GM21529 (cell line): ENCODE measurements around the gene MTCL3.

Source experiments
- ATAC-seq: cut with Tn5 transposase; IDR thresholded peaks from one replicate; pipeline ENCODE4 v1.9.1; 2021; ENCODE audit not compliant: unreplicated experiment

The MTCL3 gene

GRCh38 chr6:127518710-127519468, at the start of gene MTCL3:
Gene MTCL3, minus strand, starts transcription at chr6:127519335.
- no peak for ATAC-seq

DNA sequence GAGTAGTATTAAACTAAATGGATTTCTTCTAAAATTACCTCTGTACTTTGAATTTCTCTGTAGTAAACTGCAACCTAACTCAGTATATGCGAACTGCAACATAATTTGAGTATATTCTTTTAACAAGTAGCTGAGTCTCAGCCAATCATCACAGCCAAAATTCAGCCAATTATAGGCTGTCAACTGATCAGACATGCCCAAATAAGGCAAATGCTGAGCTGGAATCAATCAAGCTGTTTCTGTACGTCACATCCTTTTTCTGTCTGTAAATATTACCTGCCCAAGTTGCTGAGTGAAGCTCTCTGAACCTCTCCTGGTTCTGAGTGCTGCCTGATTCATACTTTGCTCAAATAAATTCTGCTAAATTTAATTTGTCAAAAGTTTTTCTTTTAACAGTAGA, 48.3 kb upstream of the MTCL3 start:
- no peak for ATAC-seq

- no peak for ATAC-seq
Measured at GRCh38 chr6:127566651-127567050, 47.5 kb upstream of the MTCL3 start.

DNA sequence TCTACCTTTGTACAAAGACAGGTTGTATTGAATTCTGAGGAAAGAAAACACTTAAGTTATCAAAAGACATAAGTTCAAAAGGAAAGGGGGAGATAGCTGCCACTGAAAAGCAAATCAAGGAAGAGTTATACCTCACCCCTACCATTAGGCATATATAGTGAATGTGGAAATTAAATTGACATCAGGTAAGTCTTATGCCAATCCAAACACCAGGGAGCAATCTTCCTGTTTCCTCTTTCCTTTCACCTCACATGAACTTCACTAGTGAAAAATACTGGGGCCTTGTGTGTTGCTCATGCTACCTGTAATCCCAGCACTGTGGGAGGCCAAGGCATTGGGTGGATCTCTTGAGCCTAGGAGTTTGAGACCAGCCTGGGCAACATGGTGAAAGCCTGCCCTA, 47.0 kb upstream of the MTCL3 start:
- no peak for ATAC-seq

- no peak for ATAC-seq
Measured at GRCh38 chr6:127564761-127565160, 45.6 kb upstream of the MTCL3 start.

- no peak for ATAC-seq
Measured at GRCh38 chr6:127561660-127562059, 42.5 kb upstream of the MTCL3 start.

DNA sequence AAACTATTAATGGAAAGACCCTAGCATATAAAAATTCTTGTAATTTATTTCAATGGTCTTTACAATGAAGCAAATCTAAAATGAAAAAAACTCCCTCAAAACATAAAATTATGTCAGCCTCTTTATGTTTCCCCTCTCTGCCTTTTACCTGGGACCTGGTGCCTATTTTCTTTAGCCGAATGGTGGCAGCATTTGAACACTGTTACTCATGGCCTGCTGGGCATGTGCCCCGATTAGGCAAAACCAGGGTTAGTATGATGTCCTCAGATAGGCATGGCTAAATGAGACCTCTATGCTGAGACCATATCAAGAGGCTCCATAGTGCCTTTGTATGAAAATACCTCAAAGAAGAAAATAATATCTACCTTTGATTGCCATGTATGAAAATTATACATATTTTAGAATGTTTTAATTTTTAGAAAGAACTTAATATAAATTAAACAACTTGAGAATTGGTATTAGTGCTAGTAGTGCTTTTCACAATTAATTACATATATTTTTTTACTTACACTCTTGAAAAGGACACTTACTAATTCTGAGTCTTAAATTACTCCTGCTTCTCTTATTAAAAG, 35.4 kb upstream of the MTCL3 start:
- ATAC-seq: peak; percentile 73

DNA sequence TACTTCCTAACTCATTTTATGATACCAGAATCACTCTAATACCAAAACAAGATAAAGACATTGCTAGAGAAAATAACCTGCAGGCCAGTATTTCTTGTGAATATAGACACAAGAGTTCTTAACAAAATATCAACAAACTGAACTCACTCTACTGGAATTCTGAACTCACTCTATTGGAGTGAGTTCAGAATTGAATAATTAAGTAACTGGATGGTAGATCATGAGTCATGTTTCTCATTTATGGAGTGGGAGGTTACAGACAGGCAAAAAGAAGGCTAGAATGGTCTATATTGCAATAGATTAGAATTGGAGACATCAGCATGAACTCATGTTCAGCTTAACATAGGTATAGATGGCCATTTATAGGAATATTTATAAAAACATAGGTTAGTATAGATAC, 31.3 kb upstream of the MTCL3 start:
- no peak for ATAC-seq

DNA sequence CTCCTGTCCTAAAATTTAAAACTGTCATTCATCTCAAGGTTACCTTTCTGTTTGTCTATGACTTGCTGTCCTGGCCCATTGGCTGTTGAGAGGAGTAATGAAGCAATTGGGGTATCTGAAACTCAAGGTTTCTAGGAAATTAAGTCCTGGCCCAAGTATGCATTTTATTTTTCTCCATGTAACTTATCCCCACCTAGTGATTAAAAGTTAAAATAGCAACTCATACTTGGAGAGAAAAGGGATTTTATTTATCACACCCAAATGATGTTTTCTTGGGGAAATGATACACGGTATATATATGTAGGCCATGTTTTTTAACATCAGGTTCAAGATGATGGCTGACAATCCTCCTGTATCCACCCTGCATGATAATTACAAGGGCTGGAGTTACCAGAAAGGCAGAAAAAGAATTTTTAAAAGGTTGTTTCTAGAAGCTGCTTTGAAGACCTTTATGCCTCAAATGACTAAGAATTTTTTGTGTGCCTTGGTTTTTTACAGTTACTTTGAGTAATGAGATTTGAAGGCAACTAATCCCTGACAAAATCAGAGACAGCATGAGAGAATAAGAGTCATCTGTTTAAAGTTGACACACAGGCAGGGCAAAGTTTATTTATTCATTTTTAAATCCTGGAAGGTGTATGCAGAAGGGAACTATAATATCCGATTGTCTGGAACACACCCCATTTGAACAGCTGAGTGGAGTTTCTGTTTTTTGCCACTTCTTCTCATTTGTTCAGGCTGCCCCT, 28.9 kb upstream of the MTCL3 start:
- no peak for ATAC-seq

DNA sequence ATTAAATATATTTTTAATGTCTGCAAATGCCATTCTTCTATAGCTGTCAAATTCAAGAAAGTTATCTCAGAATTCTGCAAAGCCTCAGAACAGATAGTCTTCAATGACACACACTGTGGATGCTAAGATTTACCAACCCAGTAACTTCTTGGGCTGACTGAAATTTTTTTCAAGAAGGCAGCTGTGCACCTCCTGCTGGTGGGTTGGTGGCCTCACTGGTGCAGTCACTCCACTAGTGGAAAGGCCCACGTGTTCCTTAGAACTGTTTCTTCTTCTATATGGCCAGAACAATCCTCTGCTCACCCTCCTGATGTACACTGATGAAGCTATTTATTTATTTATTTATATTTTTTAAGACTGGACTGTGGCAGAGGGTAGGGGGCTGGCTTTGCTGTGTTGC, 28.1 kb upstream of the MTCL3 start:
- no peak for ATAC-seq

GRCh38 chr6:127539272-127539671, 20.1 kb upstream of the MTCL3 start:
- peak; percentile 70 for ATAC-seq

GRCh38 chr6:127538750-127539264, 19.7 kb upstream of the MTCL3 start:
- ATAC-seq: peak; percentile 18

GRCh38 chr6:127533736-127534135, 14.6 kb upstream of the MTCL3 start:
- no peak for ATAC-seq

- no peak for ATAC-seq
Measured at GRCh38 chr6:127533011-127533410, 13.9 kb upstream of the MTCL3 start.

DNA sequence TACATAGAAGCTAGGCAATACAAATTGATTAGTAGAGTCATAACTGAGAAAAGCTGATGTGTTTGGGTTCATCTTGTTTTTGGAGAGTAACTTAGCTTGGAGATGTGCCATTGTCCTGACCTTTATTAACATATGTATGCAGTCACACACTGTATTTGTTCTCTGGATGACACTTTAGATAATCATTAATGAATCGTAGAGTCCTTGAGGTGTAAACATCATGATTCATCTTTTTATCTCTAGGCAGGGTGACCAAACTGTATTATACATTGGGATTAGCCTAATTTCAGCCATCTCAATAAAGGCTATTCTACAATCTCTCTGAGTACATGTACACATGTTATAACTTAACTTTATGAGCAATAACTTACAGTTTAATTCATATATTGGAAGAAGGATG, 3.6 kb upstream of the MTCL3 start:
- no peak for ATAC-seq

DNA sequence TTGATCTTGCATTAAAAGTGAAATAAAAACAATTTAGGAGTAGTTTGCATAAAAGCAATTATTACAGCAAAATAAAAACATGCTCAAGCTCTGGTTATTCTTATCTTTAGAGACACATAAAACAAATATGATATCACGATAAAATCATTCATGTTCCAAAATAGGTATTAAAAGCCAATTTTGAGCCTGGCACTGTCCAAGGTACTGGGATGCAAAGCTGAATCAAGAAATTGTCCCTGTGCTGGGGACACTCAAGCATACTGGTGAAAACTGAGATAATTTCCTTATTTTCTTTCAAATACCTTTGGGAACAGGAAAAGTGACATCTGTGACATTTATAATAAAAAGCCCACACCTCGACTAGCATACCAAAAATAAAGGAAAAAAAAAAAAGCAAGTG, 931 bp upstream of the MTCL3 start:
- no peak for ATAC-seq

DNA sequence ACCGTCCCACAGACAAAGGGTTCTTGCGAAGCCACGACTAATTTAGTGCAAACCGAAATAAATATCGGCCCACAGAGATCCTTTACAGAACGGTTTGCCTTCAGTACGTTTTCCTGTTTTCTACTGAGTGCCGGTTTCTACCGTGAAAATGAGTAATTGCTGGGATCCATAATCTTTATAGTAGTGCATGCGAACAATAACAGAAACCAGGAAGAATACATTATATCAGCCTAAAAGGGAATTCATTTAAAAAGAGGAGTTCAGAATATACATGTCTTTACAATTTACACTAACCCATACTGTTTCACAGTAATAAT, 292 bp upstream of the MTCL3 start:
- ATAC-seq: no peak

- ATAC-seq: no peak
Measured at GRCh38 chr6:127518191-127518709, 885 bp downstream of the MTCL3 start.

GRCh38 chr6:127517693-127518092, 1.4 kb downstream of the MTCL3 start:
- ATAC-seq: no peak

DNA sequence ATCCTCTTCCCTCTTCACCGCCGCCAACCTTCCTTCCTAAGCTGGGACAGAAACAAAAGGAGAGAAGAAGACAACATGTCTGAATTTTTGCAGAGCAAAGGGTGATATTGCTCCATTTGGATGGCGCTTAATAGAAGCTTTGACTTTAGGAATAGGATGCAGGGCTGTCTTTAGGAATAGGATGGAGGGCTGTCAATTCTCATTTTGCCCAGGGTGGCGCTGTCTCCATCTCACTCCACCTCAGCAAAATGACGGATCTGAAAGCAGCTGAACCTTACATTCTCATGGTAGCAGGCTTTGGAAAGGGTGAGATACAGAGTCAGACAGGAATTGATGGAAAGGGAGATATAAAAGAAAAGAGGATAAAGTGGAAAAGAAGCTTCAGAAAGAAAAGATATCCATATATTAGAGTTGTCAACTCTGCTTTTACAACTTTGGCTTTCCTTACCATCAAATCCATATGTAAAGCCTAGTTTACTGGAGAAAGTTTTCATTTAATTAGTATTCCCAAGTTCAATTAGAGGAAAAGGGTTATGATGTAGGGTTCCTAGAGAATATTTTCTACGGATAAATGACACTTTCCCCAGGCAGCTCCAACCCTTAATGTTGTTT, 2.4 kb downstream of the MTCL3 start:
- peak; percentile 66 for ATAC-seq
